DOHH2 (cell line): ENCODE results near the gene PCDHA4.
"Not testable (repeated sequence)": the region's sequence is repeated elsewhere in the genome, so short reads cannot be mapped to it uniquely, and the experiment has no call there.

Source experiments
- H3F3A ChIP-seq: fragments of 200-600 bp; sonication (generic), shearing (Covaris generic); 2 replicates; pipeline ENCODE4 v1.6.0; 2016; ENCODE audit warnings: antibody characterized with exemption, mild to moderate bottlenecking; ENCODE audit not compliant: control insufficient read depth, insufficient read depth
- H3K27ac ChIP-seq: fragments of 200-600 bp; sonication (generic); 2 replicates; pipeline ENCODE4 v1.5.1; 2014; ENCODE audit warnings: low read depth, mild to moderate bottlenecking, low read length, moderate library complexity
- H3K27me3 ChIP-seq: fragments of 200-600 bp; sonication (generic); 2 replicates; pipeline ENCODE4 v1.6.1; 2014; ENCODE audit warnings: mild to moderate bottlenecking, low read length, mixed read lengths; ENCODE audit not compliant: control insufficient read depth
- H3K36me3 ChIP-seq: fragments of 200-600 bp; sonication (generic); 2 replicates; pipeline ENCODE4 v1.6.1; 2014; ENCODE audit warnings: mild to moderate bottlenecking, low read length, moderate library complexity, mixed read lengths; ENCODE audit not compliant: control insufficient read depth
- H3K4me1 ChIP-seq: fragments of 200-600 bp; sonication (generic); 2 replicates; pipeline ENCODE4 v1.6.1; 2014; ENCODE audit warnings: mild to moderate bottlenecking, low read length, mixed read lengths; ENCODE audit not compliant: control insufficient read depth
- H3K4me2 ChIP-seq: fragments of 200-600 bp; sonication (generic); 2 replicates; pipeline ENCODE4 v1.6.0; 2014; ENCODE audit warnings: mild to moderate bottlenecking, low read length, moderate library complexity
- H3K4me3 ChIP-seq: fragments of 200-600 bp; sonication (generic); 2 replicates; pipeline ENCODE4 v1.5.1; 2014; ENCODE audit warnings: mild to moderate bottlenecking, low read length, mixed read lengths
- H3K79me2 ChIP-seq: fragments of 200-600 bp; sonication (generic); 2 replicates; pipeline ENCODE4 v1.6.1; 2014; ENCODE audit warnings: mild to moderate bottlenecking, low read length, mixed read lengths; ENCODE audit not compliant: control insufficient read depth
- H3K9me2 ChIP-seq: fragments of 200-600 bp; sonication (generic); replicated peaks from 2 replicates; pipeline ENCODE4 v1.6.1; 2014; ENCODE audit warnings: mild to moderate bottlenecking, low read length, mixed read lengths; ENCODE audit not compliant: control insufficient read depth
- H3K9me3 ChIP-seq: fragments of 200-600 bp; sonication (generic); 2 replicates; pipeline ENCODE4 v1.6.1; 2014; ENCODE audit warnings: antibody characterized with exemption, low read length, mixed read lengths; ENCODE audit not compliant: control insufficient read depth, insufficient read depth
- H4K20me1 ChIP-seq: fragments of 200-600 bp; sonication (generic); 2 replicates; pipeline ENCODE4 v1.6.0; 2014; ENCODE audit warnings: low read depth, mild to moderate bottlenecking, antibody characterized with exemption, low read length, moderate library complexity; ENCODE audit not compliant: control insufficient read depth, insufficient read depth
- EZH2phosphoT487 ChIP-seq: fragments of 200-600 bp; sonication (generic); IDR thresholded peaks from 2 replicates; pipeline ENCODE4 v1.6.1; 2017; ENCODE audit warnings: borderline replicate concordance, mild to moderate bottlenecking, antibody characterized with exemption, low read length, moderate library complexity, mixed read lengths
- TF ChIP-seq, protein P1 (sequence below): fragments of 200-600 bp; sonication (generic); IDR thresholded peaks from one replicate; pipeline ENCODE4 v1.5.1; 2014; ENCODE audit warnings: antibody characterized with exemption, mild to moderate bottlenecking, low read depth, low read length; ENCODE audit not compliant: poor library complexity, severe bottlenecking

Gene PCDHA4

GRCh38 chr5:140796718-140797095 lies 10.2 kb upstream of the PCDHA4 start:
- Histone ChIP-seq H3K36me3 (no peaks in the 10 kb centered on the region), H3K9me2 (no peaks in the 10 kb centered on the region), H3K27me3 (no peaks in the 10 kb centered on the region), H3K4me2 (no peak overlapping the region), H3K4me3 (no peak overlapping the region), H3K4me1 (no peaks in the 10 kb centered on the region), H3K9me3 (no peaks in the 10 kb centered on the region; the same call in 1 of the 2 replicates), H3K79me2 (no peaks in the 10 kb centered on the region), H3F3A (no peaks in the 10 kb centered on the region), H4K20me1 (no peaks in the 10 kb centered on the region), H3K27ac (no peak overlapping the region)
- TF ChIP-seq, protein P1, sequence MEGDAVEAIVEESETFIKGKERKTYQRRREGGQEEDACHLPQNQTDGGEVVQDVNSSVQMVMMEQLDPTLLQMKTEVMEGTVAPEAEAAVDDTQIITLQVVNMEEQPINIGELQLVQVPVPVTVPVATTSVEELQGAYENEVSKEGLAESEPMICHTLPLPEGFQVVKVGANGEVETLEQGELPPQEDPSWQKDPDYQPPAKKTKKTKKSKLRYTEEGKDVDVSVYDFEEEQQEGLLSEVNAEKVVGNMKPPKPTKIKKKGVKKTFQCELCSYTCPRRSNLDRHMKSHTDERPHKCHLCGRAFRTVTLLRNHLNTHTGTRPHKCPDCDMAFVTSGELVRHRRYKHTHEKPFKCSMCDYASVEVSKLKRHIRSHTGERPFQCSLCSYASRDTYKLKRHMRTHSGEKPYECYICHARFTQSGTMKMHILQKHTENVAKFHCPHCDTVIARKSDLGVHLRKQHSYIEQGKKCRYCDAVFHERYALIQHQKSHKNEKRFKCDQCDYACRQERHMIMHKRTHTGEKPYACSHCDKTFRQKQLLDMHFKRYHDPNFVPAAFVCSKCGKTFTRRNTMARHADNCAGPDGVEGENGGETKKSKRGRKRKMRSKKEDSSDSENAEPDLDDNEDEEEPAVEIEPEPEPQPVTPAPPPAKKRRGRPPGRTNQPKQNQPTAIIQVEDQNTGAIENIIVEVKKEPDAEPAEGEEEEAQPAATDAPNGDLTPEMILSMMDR = no peak
- no peak for TF ChIP-seq EZH2phosphoT487

DNA sequence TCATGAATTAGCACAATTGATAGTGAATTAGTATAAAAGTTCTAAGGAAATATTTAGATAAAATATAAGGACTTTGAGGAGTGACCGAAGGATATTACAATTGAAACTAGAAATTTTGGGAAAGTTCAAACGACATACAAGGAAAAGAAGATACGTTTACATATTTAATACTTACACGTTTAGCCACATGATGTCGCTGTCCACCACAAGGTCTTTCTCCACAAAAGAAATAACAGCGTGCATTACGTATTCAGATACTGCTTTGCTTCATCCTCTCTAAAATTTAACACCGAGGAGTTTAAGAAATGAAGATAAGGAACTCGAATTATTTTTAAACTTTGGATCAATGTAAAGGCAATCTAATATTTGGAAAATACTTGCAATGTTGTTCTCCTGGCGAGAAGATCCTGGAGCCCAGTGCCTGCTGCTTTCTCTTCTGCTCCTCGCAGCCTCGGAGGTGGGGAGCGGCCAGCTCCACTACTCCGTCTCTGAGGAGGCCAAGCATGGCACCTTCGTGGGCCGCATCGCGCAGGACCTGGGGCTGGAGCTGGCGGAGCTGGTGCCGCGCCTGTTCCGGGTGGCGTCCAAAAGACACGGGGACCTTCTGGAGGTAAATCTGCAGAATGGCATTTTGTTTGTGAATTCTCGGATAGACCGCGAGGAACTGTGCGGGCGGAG lies 5.9 kb upstream of the PCDHA4 start, which contains the start of gene PCDHA3:
Gene PCDHA3 (plus strand): TSS at position 242 of the 678 bp plus-strand sequence.
- Histone ChIP-seq H3K27ac (no peak within 1 kb of the TSS), H3K36me3 (no peaks in the 10 kb centered on the region), H3K27me3 (no peaks in the 10 kb centered on the region), H3F3A (no peaks in the 10 kb centered on the region), H3K9me3 (no peaks in the 10 kb centered on the region; the same call in 1 of the 2 replicates), H3K4me1 (no peaks in the 10 kb centered on the region), H3K4me2 (no peak within 1 kb of the TSS), H3K79me2 (no peaks in the 10 kb centered on the region), H4K20me1 (no peaks in the 10 kb centered on the region), H3K9me2 (no peaks in the 10 kb centered on the region), H3K4me3 (no peak within 1 kb of the TSS)
- TF ChIP-seq, protein P1 = no peak
- no peak for TF ChIP-seq EZH2phosphoT487

GRCh38 chr5:140801494-140801841 lies 5.4 kb upstream of the PCDHA4 start:
- no peak overlapping the region for H3K4me2 ChIP-seq
- no peaks in the 10 kb centered on the region for H4K20me1 ChIP-seq
- H3K4me3 ChIP-seq = no peak overlapping the region
- H3K79me2 ChIP-seq = no peaks in the 10 kb centered on the region
- no peaks in the 10 kb centered on the region for H3K9me2 ChIP-seq
- no peaks in the 10 kb centered on the region for H3K36me3 ChIP-seq
- no peaks in the 10 kb centered on the region for H3K4me1 ChIP-seq
- H3K9me3 ChIP-seq = no peaks in the 10 kb centered on the region; the same call in 1 of the 2 replicates
- H3K27me3 ChIP-seq = no peaks in the 10 kb centered on the region
- no peak overlapping the region for H3K27ac ChIP-seq
- H3F3A ChIP-seq = no peaks in the 10 kb centered on the region
- TF ChIP-seq, protein P1 = no peak
- TF ChIP-seq EZH2phosphoT487 = no peak

DNA sequence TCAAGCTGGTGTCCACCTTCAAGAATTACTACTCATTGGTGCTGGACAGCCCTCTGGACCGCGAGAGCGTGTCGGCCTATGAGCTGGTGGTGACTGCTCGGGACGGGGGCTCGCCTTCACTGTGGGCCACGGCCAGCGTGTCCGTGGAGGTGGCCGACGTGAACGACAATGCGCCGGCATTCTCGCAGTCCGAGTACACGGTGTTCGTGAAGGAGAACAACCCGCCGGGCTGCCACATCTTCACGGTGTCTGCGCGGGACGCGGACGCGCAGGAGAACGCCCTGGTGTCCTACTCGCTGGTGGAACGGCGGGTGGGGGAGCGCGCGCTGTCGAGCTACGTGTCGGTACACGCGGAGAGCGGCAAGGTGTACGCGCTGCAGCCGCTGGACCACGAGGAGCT lies 4.5 kb upstream of the PCDHA4 start:
- not testable (repeated sequence) for H4K20me1 ChIP-seq, H3K27me3 ChIP-seq, H3K4me1 ChIP-seq, H3F3A ChIP-seq, H3K36me3 ChIP-seq, H3K27ac ChIP-seq, H3K4me2 ChIP-seq, H3K4me3 ChIP-seq, H3K9me3 ChIP-seq, H3K9me2 ChIP-seq, H3K79me2 ChIP-seq
